ENCODE results near the gene LRFN2.

GRCh38 chr6:40474937-40475336, 112.2 kb downstream of the LRFN2 start:
- no peak for TF ChIP-seq CTCF (IDR thresholded peaks at IDR 0.05)
- TF ChIP-seq POLR2A (IDR thresholded peaks at IDR 0.05), result no peak
- TF ChIP-seq POLR2AphosphoS5 (IDR thresholded peaks at IDR 0.05), result no peak

All from prostate gland (tissue), 2 donors.